Dermis microvascular lymphatic vessel endothelial cell (primary cell): ENCODE data around the gene AUTS2. TPM values are rescaled to one million over a fixed set of nuclear protein-coding genes. Genes with fewer than 3 reads are reported as not detected.
"Not testable (repeated sequence)": the region's sequence is repeated elsewhere in the genome, so short reads cannot be mapped to it uniquely, and the experiment has no call there.

Source experiments
- DNase-seq, 2 donors: peaks; one replicate each; pipeline versions ENCODE4 v3.0.0 to v3.0.0-alpha.2; 2010; ENCODE audit warnings: low read depth in 2 of 2
- total RNA-seq: library from RNA; depleted of rRNA; stranded (reverse); fragments of >200 nt; gene quantifications from 2 replicates; pipeline ENCODE4 v1.2.1, GENCODE V29; 2014

AUTS2 gene
- total RNA-seq, 1 donor from 2014 or later = 0.51 TPM

- no peak for DNase-seq
These were observed 631.0 kb downstream of the AUTS2 start for GRCh38 chr7:70229242-70229641.

DNA sequence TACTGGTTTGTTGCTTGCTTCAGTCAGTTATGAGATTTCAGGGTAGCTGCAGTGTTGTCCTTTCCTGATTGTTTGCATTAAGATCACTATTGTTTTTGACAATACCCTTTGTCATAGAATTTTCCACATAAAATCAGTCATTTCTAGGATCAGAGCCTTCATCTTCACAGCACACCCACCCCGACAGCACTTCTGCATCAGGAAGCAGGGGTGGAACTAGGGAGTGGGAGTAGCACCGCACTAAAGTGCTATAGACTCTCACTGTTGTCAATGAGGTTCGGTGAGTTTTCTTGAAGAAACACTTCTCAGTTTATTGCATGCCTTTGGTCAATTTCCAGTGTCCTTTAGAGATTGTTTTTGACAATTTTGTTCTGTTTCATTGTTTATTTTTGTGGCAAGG, 632.5 kb downstream of the AUTS2 start:
- DNase-seq = no peak

GRCh38 chr7:70233776-70234175, 635.5 kb downstream of the AUTS2 start:
- DNase-seq = no peak

DNA sequence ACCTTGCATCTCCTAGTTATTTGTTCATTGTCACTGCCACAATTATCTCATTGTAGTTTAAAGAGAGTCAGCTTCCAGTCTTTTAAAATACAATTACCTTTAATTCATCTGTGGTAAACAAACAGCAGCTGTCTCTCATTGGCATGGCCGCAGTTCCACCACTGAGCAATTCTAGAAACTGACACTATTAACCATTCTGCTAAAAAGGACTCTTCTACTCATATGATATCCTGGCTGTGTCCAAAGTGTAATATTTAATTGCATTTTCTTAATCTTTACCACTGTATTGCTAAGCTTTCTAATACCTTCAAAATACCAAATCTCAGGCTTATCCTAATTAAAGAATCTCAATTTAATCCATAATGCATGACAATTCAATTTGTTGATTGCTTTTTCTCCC, 639.0 kb downstream of the AUTS2 start:
- DNase-seq = no peak

GRCh38 chr7:70237831-70238575, 639.7 kb downstream of the AUTS2 start:
- no peak for DNase-seq

- DNase-seq = no peak
These were observed 641.6 kb downstream of the AUTS2 start for GRCh38 chr7:70239918-70240317.

DNA sequence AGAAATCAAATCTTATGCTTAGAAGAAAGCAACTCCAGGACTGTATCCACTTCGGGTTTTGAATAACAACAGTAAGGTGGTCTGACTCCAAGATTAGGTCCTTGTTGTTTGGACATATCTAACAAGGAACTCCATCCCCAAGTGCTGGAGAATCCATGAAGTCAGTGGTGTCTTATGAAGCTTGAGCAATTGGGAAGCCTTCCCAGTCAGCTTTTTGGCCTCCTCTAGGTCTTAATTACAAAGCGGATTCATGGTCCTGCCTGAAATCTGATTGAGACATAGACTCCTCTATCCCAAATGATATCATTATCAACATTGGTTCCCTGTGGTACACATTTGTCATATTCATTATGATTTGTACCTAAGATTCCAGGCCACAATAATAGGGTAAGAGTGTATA, 642.6 kb downstream of the AUTS2 start:
- no peak for DNase-seq

- DNase-seq = no peak
These were observed 643.4 kb downstream of the AUTS2 start for GRCh38 chr7:70241536-70242175.

GRCh38 chr7:70242826-70243225, 644.6 kb downstream of the AUTS2 start:
- DNase-seq = no peak

GRCh38 chr7:70243443-70243842, 645.2 kb downstream of the AUTS2 start:
- DNase-seq = no peak

DNA sequence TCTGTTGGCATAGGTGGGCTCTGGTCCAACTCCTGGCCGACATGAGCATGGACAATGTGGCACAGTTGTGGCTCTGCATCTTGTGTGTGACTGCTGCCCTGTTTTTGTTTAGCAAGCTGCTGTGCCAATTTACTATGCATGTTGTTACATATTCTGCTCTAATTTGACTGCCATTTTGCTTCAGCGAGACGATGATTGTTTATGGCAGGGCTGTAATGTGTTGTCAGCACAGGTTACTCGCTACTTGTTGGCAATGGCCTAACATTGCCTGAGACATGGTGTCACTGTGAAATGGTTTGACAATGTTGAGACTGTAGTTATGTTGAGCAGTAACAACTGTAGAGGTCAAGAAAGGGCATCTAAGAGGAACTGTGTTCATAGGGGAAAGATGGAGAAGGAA, 659.6 kb downstream of the AUTS2 start:
- no peak for DNase-seq

- DNase-seq = no peak
These were observed 661.2 kb downstream of the AUTS2 start for GRCh38 chr7:70259502-70259901.

DNA sequence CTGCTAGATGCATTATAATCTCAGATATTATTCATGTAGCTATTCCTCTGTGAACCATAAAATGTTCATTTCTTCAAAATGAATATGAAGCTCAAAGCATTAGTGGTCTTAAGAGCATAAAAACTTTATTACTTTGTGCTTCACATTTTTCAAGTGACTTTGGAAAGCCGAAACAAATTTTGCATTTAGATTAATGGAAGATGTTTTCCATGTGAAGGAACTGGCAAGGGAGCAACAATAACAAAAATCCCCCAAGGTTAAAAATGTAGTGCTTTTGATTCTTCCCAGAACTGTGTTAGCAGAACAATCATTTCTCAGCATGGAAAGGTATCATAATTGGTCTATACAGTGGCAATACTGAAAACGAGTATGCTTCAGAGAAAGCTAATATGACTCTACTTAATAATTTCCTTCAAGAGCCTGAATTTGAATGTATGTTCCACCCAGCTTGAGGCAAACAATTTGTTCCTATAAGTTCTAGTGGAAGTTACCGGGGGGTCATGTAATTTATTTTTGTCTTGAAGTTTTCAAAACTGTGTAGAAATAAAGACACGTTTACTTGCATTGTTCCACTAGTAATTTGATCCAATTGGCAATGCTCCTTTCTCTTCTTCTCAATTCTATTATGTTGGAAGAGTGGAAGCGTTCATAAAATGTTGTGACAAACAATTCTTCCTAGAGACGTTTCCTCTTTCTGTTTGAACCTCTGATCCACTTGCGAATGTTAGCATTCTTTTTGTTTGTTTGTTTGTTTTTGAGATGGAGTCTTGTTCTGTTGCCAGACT, 665.4 kb downstream of the AUTS2 start:
- no peak for DNase-seq

GRCh38 chr7:70266186-70266585, 667.9 kb downstream of the AUTS2 start:
- DNase-seq = no peak

DNA sequence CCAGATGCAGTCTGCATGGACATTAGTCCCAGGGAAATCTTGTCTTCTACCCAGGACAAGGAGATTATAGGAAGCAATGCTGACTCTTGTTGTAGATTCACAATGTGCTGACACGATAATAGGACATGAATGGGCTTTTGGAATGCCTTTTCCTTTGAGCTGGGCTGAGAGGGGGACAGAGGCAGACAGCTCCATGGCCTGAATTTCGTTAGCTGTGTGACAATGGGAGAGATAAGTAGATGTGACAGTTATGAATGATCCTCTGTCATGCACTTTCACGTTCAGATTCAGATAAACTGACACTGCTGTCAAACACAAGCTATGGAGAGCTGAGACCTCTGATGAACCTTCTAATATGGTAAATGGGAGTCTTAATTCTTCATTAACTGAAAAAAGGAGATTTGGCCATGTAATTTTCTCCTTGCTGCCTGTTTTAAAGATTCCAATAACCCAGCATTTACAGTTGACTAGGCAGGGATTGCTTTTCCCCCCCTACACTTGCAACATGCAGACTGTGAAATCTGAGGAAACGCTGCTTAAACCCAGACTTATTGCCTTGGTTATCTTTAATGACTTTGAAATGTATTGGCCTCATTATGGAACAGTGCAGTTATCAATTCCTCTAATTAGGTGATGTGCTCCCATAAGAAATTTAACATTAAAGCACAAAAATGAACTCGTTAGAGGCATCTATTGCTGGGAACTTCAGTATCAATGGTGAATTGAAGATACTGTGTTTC, 669.3 kb downstream of the AUTS2 start:
- DNase-seq = no peak

DNA sequence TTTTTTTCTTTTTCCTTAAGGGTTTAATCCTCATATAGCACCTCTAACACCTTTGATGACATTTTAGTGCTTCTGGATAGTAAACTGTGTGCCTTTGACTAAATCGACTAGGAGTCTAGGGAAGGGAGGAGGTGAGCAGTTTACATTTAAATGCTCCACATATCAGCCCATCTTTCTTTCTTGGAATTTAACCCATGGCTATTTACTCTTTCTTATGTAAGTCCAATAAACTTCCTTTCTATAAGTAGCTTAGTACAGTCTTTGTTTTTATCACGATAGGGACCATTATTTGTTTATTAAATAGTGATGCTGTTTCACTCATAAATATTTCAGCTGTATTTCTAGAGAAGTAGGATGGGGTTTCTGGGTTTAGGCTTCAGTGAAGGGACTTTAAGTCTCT, 669.9 kb downstream of the AUTS2 start:
- no peak for DNase-seq

DNA sequence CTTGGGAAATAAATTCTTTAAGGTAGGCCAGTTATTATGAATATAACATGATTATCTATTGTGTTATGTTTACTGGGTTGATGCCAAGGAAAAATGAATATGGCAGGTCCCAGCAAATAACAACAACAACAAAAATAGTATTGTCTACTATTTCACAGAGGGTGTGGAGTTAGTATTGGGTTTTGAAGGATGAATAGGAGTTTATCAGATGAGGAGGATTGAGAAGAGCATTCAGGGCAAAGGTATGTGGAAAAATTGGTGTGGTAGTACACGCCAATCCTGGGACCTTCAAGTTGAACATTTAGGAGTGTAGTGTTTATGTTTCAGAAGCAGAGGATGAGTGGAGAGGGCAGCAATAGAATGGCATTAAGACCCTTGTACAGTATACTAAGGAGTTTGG, 671.9 kb downstream of the AUTS2 start:
- no peak for DNase-seq

DNA sequence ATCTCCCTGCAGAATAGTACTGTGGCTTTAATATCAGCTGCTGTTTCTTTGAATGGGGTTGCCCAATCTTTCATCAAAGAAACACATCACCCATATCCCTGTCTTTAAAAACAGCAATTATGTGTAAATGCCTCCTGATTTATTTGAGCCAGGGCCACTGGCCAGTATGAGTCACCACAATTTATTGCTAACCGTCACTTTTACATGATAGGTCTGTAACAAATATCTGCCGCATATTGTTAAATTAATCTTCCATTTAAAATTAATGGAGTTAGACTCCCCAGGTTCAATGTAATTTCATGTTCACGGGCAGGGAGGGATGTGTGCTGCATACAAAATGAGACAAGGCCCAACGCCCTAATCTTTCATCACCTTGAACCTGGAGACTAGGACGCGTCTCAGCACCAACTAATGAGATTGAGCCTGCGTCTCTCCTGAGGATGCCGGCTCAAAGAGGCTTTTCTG, 673.4 kb downstream of the AUTS2 start:
- no peak for DNase-seq

DNA sequence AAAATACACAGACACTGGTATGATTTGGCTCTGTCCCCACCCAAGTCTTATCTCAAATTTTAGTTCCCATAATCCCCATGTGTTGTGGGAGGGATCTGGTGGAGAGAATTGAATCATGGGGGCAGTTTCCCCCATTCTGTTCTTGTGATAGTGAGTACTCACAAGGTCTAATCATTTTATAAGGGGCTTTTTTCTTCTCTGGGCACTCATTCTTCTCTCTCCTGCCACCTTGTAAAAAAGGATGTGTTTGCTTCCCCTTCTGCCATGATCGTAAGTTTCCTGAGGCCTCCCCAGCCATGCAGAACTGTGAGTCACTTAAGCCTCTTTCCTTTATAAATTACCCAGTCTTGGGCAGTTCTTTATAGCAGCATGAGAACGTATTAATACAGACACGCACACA, 677.3 kb downstream of the AUTS2 start:
- DNase-seq = not testable (repeated sequence)

- no peak for DNase-seq
These were observed 686.9 kb downstream of the AUTS2 start for GRCh38 chr7:70285187-70285586.

DNA sequence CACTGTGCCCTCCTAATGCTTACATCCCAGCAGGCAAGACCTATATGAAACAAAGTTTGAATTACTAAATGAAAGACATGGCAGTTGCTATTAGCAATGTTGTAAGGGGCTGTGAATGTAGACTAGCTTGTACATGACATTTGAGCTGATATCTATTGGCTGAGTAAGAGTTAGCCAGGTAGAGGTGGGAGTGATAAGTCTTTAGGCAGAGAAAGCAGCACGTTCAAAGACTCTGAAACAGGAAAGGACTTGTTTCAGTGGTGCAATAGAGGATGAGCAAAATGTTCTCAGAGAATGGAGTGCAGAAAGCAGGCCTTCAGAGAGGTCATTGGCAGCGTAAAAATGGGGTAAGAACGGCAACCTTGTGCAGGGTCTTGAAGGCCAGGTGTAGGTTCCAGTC, 687.6 kb downstream of the AUTS2 start:
- no peak for DNase-seq
